Heart left ventricle (tissue), 13 donors: ENCODE measurements around the gene ELOVL1.
A peak's percentile ranks its signal among the peaks of the same experiment; 100 is the strongest.

Source experiments
- CTCF ChIP-seq, 12 donors: fragments of 200-600 bp; sonication (generic) in 4 of 12; IDR thresholded peaks; one replicate each; pipeline versions ENCODE4 v1.5.0 to v1.8.0; 2018 to 2022; ENCODE audit warnings: antibody characterized with exemption in 12 of 12, mild to moderate bottlenecking in 5 of 12
- POLR2A ChIP-seq, 2 donors: fragments of 450-650 bp; IDR thresholded peaks; one replicate each; pipeline ENCODE4 v1.6.1; 2017; ENCODE audit warnings: antibody characterized with exemption in 2 of 2, mild to moderate bottlenecking in 2 of 2, moderate library complexity in 2 of 2
- donor health status: ischemic (EF 13 %, LVEDD 7.1; RV severe dilation, severe dysfunction).
- donor health status: DM: no; HTN: yes; CAD: no.
- donor health status: DM: no; HTN: no; CAD: no.
- donor health status: ischemic (EF 25% LVEDD 6.9; RV normal size, moderate dysfunction).
- donor health status: ischemic (EF 25% LVEDD 5.7; RV mildly dilated, moderate dysfunction).
- donor health status: ischemic (EF 35%, LVEDD 5.7; RV mildly dilated, moderate dysfunction).
- donor health status: nonischemic (EF 11% LVEDD 7.7; RV severe dilation, severe dysfunction).
- donor health status: DM: yes; HTN: yes; CAD: no.
- donor health status: PGD.
- donor health status: ischemic (EF 29% LVEDD 5.4; RV normal size, mild dysfunction).
- donor health status: nonischemic (EF 23%, LVEDD 6.1; RV moderate dilation, normal function).

GRCh38 chr1:43316738-43317520 is 50.9 kb downstream of the ELOVL1 start:
- TF ChIP-seq POLR2A (IDR thresholded peaks at IDR 0.05) (no peak), CTCF (IDR thresholded peaks at IDR 0.05) (peak in 1 of 12 donors; percentile 20)
